HG03159 (cell line): ENCODE measurements around the gene CASP10.
"Not testable (repeated sequence)": the region's sequence is repeated elsewhere in the genome, so short reads cannot be mapped to it uniquely, and the experiment has no call there.

Experiments
- ATAC-seq: cut with Tn5 transposase; IDR thresholded peaks from one replicate; pipeline ENCODE4 v1.9.1; 2021; ENCODE audit warnings: mild to moderate bottlenecking, moderate library complexity; ENCODE audit not compliant: unreplicated experiment

Gene CASP10

DNA sequence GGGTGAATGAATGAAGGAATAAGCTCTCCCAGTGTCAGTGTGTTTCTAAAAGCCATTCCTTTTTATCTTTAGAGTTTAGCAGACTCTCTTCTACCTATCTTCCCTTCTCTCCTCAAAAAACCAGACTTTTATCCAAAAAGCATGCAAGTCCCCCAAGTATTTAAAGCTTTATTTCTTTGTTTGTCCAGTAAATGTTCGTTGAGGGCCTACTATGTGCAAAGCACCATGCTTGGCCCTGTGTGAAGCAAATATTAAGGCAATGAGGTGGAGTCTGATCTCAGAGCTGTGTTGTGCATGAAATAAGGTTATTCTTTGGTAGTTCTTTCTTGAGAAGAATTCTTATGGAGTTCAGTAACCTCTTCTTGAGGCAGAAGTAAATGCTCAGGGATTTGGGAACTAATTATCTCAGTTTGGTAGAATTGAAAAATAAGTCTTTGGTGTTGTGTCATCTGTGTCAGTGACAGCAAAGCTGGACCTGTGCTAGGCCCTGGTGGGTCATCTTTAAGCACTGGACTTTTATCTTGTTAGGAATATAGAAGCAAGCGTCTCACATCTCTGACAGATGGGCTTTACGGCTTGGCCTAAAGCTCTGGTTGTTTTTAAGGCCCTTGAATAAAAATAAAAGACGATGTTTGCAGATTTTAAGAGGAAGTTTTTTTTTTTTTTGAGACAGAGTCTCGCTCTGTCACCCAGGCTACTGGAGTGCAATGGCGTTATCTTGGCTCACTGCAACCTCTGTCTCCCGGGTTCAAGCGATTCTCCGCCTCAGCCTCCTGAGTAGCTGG is 28.1 kb upstream of the CASP10 start:
- ATAC-seq, result no peak

DNA sequence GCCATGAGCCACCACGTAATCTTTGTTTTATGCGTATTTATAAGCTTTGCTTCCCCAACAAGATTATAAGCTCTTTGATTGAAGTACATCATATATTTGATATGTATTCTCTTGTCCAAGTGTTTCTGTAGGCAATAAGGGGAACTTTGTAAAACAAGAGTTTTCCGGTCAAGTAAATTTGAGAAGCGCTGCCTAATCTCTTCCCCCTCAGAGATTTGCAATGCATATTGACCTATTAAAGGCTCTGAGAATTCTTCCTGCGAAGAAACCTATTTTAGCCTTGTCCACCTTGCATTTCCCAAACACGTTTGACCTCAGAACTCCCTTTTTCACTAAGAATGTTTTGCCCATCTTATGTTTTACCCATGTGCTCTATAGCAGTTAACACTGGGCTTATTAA is 26.9 kb upstream of the CASP10 start:
- no peak for ATAC-seq

DNA sequence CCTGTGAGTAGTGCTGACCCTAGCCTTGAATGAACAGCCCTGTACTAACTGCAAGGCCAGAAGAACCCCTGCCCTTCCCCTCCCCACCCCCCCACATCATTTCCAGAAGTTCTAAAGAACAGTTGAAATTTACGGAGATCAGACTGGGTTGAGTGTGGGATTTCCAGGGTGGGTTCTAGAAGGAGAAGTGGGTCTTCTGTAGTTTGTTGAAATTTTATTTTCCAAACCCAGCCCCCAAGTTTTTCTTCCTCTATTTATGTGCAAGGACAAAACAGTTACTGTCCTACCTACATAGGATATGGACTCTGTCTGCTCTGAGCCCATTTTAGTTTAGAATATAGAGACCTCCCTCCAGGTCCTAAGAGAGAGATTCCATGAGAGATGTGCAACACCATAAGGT is 26.3 kb upstream of the CASP10 start:
- ATAC-seq, result no peak

DNA sequence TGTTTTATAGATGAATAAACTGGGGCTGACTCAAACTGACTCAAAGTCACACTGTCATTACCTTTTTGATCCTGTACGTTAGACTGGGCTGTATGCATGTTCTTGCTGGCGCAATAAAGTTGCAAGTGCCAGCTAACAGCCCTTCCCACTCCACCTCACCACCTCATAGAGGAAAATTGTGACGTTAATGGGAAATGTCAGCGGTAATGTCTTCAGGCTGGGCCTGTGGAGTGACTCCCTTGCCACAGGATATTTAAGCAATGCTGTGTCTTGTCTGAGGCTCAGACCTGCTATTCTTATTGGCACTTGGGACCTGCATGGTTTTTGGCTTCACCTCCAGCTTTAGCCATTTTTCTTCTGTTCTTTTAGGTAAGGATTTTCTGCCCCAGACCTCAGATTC is 25.2 kb upstream of the CASP10 start:
- ATAC-seq, result no peak

GRCh38 chr2:201158111-201158929 is 24.6 kb upstream of the CASP10 start:
- peak; percentile 89 for ATAC-seq

DNA sequence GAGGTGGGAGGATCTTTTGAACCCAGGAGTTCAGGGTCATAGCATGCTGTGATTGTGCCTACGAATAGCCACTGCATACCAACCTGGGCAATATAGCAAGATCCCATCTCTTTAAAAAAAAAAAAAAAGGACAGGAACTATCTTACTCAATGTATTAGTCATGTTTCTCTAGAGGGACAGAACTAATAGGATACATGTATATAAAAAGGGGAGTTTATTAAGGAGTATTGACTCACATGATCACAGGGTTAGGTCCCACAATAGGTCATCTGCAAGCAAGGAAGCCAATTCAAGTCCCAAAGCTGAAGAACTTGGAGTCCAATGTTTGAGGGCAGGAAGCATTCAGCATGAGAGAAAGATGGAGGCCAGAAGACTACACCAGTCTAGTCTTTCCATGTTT is 18.8 kb upstream of the CASP10 start:
- no peak for ATAC-seq

DNA sequence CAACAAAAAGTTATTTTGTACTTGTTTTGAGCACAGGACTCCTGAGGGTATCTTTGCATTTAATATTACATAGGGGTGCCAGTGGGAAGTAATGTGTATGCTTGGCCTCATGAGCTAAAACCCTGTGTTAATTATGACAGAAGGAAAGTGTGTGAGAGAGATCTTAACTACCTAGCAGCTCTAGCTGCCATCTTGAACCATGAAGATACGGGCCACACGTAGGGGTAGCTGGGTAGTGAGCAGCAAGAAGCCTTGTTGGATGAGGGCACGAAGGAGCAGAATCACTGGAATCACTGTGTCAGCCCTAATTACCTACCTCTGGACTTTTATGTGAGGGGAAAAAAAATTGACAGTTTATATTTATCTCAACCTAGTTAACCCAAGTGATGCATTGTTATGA is 15.4 kb upstream of the CASP10 start:
- ATAC-seq, result no peak

GRCh38 chr2:201168496-201168895 is 14.4 kb upstream of the CASP10 start:
- ATAC-seq, result not testable (repeated sequence)

GRCh38 chr2:201171259-201171814 is 11.6 kb upstream of the CASP10 start:
- ATAC-seq, result no peak

DNA sequence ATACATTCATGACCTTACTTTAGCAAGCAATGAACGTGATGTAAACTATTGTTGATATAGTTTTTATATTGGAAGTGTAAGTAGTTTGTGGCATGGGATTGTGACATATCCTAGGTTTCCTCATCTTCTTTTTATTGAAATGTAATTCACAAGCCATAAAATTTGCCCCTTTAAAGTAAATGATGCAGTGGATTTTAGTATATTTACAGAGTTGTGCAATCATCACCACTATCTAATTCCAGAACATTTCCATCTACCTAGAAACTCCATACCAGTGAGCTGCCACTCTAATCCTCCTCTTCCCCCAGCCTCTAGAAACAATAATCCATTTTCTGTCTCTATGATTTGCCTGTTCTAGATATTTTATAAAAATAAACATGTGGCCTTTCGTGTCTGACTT is 10.7 kb upstream of the CASP10 start:
- no peak for ATAC-seq

- no peak for ATAC-seq
Observed at GRCh38 chr2:201174687-201175086, 8.3 kb upstream of the CASP10 start.

DNA sequence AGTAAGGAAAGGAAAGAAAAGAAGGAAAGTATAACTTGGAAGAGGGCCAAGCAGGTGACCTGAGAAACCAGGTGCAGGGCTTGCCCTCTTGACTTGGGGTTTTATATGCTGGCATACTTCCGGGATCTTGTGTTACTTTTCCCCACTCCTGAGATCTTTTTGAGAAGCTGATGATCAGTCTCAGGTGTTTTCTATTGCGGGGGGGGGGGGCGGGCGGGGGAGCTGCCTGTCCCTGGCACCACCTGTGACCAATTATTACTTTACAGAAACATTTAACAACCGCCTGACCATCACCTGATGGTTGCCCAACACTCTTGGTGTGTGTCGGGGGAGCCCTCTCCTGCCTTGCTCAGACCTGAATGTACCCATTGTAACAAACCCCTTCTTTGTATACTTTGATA is 6.9 kb upstream of the CASP10 start:
- no peak for ATAC-seq

- no peak for ATAC-seq
Observed at GRCh38 chr2:201180010-201180409, 2.9 kb upstream of the CASP10 start.

- no peak for ATAC-seq
Observed at GRCh38 chr2:201183365-201183727, 405 bp downstream of the CASP10 start.

- ATAC-seq, result not testable (repeated sequence)
Observed at GRCh38 chr2:201183835-201184234, 894 bp downstream of the CASP10 start.

- not testable (repeated sequence) for ATAC-seq
Observed at GRCh38 chr2:201184248-201184647, 1.3 kb downstream of the CASP10 start.

DNA sequence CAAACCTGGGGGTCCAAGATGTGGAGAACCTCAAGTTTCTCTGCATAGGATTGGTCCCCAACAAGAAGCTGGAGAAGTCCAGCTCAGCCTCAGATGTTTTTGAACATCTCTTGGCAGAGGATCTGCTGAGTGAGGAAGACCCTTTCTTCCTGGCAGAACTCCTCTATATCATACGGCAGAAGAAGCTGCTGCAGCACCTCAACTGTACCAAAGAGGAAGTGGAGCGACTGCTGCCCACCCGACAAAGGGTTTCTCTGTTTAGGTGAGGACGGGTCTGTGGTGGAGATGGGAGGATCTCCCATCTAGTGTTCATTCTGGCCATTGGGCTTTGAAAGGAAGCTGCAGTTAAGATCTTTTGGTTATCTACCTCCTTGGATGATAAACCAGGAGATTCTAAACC is 2.9 kb downstream of the CASP10 start:
- no peak for ATAC-seq

- no peak for ATAC-seq
Observed at GRCh38 chr2:201186982-201187381, 4.0 kb downstream of the CASP10 start.

DNA sequence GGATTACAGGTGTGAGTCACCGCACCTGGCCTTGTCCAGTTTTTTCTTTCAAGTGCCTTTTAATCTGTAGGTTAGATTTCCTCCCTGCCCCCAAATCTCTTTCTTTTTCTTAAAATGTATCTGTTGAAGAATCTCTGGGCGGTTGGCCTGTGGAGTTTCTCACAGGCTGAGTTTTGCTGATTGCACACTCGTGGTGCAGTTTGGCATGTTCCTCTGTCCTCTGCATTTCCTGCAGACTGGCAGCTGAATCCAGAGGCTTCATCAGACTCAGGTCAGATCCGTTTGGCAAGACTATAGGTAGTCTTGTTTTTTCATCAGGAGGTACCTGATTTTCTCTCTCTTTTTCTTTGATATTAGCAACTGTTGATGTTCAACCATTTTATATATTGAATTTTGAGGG is 5.5 kb downstream of the CASP10 start:
- ATAC-seq, result no peak

- no peak for ATAC-seq
Observed at GRCh38 chr2:201191132-201191875, 8.4 kb downstream of the CASP10 start.

GRCh38 chr2:201194097-201194496 is 11.2 kb downstream of the CASP10 start:
- peak; percentile 95 for ATAC-seq
